ENCODE measurements around the gene NHLH1. TPM values are rescaled to one million over a fixed set of nuclear protein-coding genes. Genes with fewer than 3 reads are reported as not detected.
"Not testable (repeated sequence)": the region's sequence is repeated elsewhere in the genome, so short reads cannot be mapped to it uniquely, and the experiment has no call there.

The NHLH1 gene
- total RNA-seq, 1 donor from 2014 or later, result 0.96 TPM

DNA sequence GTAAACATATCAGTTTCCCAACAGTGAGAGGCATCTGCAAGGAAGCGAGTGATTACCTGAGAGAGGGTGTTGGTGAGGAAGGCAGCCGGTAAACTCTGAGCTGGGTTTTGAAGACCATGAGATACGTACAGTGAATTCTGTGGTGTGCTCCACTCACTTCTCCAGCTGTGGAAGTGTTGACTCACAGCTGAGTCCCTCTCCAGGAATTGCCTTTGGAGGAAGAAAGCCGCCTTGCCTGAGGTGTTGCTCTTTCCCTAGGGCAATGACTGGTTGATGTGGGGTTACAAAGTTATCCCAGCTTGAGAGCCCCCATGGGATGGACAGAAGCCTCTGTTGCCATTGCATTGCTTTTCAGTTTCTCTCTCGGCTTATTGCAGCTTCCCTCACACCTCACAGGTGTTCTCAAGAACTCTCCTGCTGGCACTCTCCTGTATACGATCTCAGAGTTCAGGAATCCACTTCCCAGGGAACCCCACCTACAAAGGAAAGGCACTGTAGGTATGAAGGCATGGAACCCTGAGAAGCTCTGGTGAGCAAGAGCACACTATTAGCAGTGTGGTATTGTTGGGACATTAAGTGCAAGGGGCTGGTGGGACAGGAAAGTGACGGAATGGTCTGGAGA is 10.8 kb downstream of the NHLH1 start:
- no peak overlapping the region for H3K4me3 Mint-ChIP-seq (ENCODE audit: low read depth)
- H3K27ac Mint-ChIP-seq, result peak overlapping the region; percentile 7

DNA sequence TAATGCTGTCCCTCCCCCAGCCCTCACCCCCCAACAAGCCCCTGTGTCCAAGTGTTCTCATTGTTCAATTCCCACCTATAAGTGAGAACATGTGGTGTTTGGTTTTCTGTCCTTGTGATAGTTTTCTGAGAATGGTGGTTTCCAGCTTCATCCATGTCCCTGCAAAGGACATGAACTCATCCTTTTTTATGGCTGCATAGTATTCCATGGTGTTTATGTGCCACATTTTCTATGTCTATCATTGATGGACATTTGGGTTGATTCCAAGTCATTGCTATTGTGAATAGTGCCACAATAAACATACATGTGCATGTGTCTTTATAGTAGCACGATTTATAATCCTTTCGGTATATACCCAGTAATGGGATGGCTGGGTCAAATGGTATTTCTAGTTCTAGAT is 17.9 kb downstream of the NHLH1 start:
- H3K27ac Mint-ChIP-seq; H3K4me1 Mint-ChIP-seq (ENCODE audit: low read depth): not testable (repeated sequence)

More for the DNA sequence above, 10.8 kb downstream of the NHLH1 start:
- H3K4me1 Mint-ChIP-seq (ENCODE audit: low read depth), result peaks cover 4% of the 10 kb centered on the region
- TF ChIP-seq, protein P1, sequence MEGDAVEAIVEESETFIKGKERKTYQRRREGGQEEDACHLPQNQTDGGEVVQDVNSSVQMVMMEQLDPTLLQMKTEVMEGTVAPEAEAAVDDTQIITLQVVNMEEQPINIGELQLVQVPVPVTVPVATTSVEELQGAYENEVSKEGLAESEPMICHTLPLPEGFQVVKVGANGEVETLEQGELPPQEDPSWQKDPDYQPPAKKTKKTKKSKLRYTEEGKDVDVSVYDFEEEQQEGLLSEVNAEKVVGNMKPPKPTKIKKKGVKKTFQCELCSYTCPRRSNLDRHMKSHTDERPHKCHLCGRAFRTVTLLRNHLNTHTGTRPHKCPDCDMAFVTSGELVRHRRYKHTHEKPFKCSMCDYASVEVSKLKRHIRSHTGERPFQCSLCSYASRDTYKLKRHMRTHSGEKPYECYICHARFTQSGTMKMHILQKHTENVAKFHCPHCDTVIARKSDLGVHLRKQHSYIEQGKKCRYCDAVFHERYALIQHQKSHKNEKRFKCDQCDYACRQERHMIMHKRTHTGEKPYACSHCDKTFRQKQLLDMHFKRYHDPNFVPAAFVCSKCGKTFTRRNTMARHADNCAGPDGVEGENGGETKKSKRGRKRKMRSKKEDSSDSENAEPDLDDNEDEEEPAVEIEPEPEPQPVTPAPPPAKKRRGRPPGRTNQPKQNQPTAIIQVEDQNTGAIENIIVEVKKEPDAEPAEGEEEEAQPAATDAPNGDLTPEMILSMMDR (IDR thresholded peaks at IDR 0.05; ENCODE audit: unreplicated experiment), result no peak
- no peaks in the 10 kb centered on the region for H3K9me3 Mint-ChIP-seq (ENCODE audit: low read depth)
- no peak for DNase-seq (ENCODE audit: low spot score, unreplicated experiment)
- no peaks in the 10 kb centered on the region for H3K36me3 Mint-ChIP-seq (ENCODE audit: insufficient read depth)
- peaks cover 35% of the 10 kb centered on the region for H3K27me3 Mint-ChIP-seq

DNA sequence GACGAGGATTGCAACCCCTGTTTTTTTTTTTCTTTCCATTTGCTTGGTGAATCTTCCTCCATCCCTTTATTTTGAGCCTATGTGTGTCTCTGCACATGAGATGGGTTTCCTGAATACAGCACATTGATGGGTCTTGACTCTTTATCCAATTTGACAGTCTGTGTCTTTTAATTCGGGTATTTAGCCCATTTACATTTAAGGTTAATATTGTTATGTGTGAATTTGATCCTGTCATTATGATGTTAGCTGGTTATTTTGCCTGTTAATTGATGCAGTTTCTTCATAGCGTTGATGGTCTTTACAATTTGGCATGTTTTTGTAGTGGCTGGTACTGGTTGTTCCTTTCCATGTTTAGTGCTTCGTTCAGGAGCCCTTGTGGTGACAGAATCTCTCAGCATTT is 21.5 kb downstream of the NHLH1 start:
- not testable (repeated sequence) for H3K4me3 Mint-ChIP-seq (ENCODE audit: low read depth); H3K27me3 Mint-ChIP-seq; DNase-seq (ENCODE audit: low spot score, unreplicated experiment); H3K27ac Mint-ChIP-seq; H3K36me3 Mint-ChIP-seq (ENCODE audit: insufficient read depth); H3K4me1 Mint-ChIP-seq (ENCODE audit: low read depth)
- peaks cover 13% of the 10 kb centered on the region for H3K9me3 Mint-ChIP-seq (ENCODE audit: low read depth)

More for the DNA sequence above, 17.9 kb downstream of the NHLH1 start:
- not testable (repeated sequence) for H3K27me3 Mint-ChIP-seq; H3K36me3 Mint-ChIP-seq (ENCODE audit: insufficient read depth); DNase-seq (ENCODE audit: low spot score, unreplicated experiment); H3K4me3 Mint-ChIP-seq (ENCODE audit: low read depth)
- H3K9me3 Mint-ChIP-seq (ENCODE audit: low read depth), result peaks cover 13% of the 10 kb centered on the region

DNA sequence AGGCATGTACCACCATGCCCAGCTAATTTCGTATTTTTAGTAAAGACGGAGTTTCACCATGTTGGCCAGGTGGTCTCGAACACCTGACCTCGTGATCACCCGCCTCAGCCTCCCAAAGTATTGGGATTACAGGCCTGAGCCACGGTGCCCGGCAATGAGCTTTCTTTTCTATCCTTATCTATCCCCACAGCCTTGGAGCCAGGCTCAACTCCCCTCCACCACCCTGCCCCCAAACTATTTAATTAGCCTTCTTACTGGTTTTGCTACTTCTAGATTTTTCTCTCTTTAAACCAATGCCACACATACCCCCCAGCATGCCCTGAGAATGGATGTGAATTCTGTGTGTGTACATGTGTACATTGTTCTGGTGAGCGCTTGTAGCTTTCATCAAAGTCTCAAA is 27.8 kb downstream of the NHLH1 start:
- H3K4me3 Mint-ChIP-seq (ENCODE audit: low read depth), result no peak overlapping the region
- no peaks in the 10 kb centered on the region for H3K27me3 Mint-ChIP-seq
- no peak overlapping the region for H3K27ac Mint-ChIP-seq
- TF ChIP-seq, protein P1 (IDR thresholded peaks at IDR 0.05; ENCODE audit: unreplicated experiment), result no peak
- no peaks in the 10 kb centered on the region for H3K36me3 Mint-ChIP-seq (ENCODE audit: insufficient read depth)
- no peak for DNase-seq (ENCODE audit: low spot score, unreplicated experiment)
- peaks cover 3% of the 10 kb centered on the region for H3K4me1 Mint-ChIP-seq (ENCODE audit: low read depth)
- no peaks in the 10 kb centered on the region for H3K9me3 Mint-ChIP-seq (ENCODE audit: low read depth)

DNA sequence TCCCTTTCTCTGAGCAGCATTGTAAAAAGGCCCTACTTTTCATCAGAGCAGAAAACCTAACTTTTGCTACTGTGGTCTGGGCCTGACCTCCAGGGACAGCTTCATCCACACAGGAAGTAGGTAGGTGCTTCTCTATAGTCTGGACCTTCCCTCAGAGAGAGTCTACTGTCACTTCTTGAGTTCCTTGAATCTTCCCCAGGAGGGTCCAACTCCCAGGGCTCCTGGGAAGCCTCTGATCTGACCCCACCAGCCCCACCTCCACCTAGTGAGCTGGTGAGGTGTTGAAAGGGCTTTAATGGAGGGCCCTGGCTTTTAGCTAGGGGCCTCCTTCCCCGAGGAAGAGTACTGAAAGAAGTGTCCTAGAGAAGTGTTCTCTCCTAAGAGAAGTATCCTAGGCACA is 30.8 kb downstream of the NHLH1 start:
- DNase-seq (ENCODE audit: low spot score, unreplicated experiment), result no peak
- peaks cover 17% of the 10 kb centered on the region for H3K4me1 Mint-ChIP-seq (ENCODE audit: low read depth)
- H3K36me3 Mint-ChIP-seq (ENCODE audit: insufficient read depth), result no peaks in the 10 kb centered on the region
- no peaks in the 10 kb centered on the region for H3K27me3 Mint-ChIP-seq
- no peak overlapping the region for H3K27ac Mint-ChIP-seq
- no peaks in the 10 kb centered on the region for H3K9me3 Mint-ChIP-seq (ENCODE audit: low read depth)
- TF ChIP-seq, protein P1 (IDR thresholded peaks at IDR 0.05; ENCODE audit: unreplicated experiment), result no peak
- no peak overlapping the region for H3K4me3 Mint-ChIP-seq (ENCODE audit: low read depth)

DNA sequence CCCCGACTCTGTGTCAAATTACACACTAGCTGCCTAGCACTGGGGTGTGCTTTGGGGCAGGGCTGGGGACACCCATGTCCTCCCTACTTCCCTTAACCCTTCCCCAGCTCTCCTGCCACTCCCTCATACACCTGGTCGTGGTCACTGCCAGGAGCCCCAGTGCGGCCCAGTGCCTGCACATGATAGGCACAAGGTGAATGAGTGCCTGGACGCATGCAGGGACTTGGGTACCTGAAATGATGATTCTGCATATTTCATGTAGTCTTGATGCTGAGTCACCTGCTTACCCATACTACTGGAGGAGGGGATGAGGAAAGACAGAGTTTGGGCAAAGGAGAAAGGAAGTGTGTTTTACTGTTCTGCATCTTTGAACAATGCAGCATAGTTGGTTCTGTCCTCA is 32.0 kb downstream of the NHLH1 start:
- DNase-seq (ENCODE audit: low spot score, unreplicated experiment), result no peak
- H3K27me3 Mint-ChIP-seq, result no peaks in the 10 kb centered on the region
- peaks cover 25% of the 10 kb centered on the region for H3K4me1 Mint-ChIP-seq (ENCODE audit: low read depth)
- H3K4me3 Mint-ChIP-seq (ENCODE audit: low read depth), result peak overlapping the region; percentile 74
- H3K36me3 Mint-ChIP-seq (ENCODE audit: insufficient read depth), result no peaks in the 10 kb centered on the region
- TF ChIP-seq, protein P1 (IDR thresholded peaks at IDR 0.05; ENCODE audit: unreplicated experiment), result no peak
- H3K27ac Mint-ChIP-seq, result peak overlapping the region; percentile 50
- H3K9me3 Mint-ChIP-seq (ENCODE audit: low read depth), result no peaks in the 10 kb centered on the region

Data from progenitor cell of endocrine pancreas (in vitro differentiated cells).